Measurements from ENCODE around the gene SNCA. TPM values are rescaled to one million over a fixed set of nuclear protein-coding genes. Genes with fewer than 3 reads are reported as not detected.

Gene SNCA
- total RNA-seq, 1 donor from 2014 or later = 5.6 TPM

GRCh38 chr4:89720981-89721380 is 116.0 kb downstream of the SNCA start:
- Mint-ChIP-seq H3K27me3 (ENCODE audit: insufficient read depth, low read depth) (no peaks in the 10 kb centered on the region), H3K4me3 (no peak overlapping the region), H3K9me3 (peaks cover 4% of the 10 kb centered on the region), H3K27ac (no peak overlapping the region), H3K4me1 (peaks cover 20% of the 10 kb centered on the region), H3K36me3 (peaks cover 4% of the 10 kb centered on the region)
- TF ChIP-seq EZH2phosphoT487 (IDR thresholded peaks at IDR 0.05) = no peak
- TF ChIP-seq CTCF (IDR thresholded peaks at IDR 0.05) = no peak
- no peak overlapping the region for H3K4me3 ChIP-seq
- no peak overlapping the region for H3K9ac ChIP-seq
- H3F3A ChIP-seq (ENCODE audit: low read depth) = no peaks in the 10 kb centered on the region
- no peaks in the 10 kb centered on the region for H3K36me3 ChIP-seq
- no peaks in the 10 kb centered on the region for H3K9me3 ChIP-seq (ENCODE audit: low read depth)
- H4K20me1 ChIP-seq (ENCODE audit: low read depth) = no peaks in the 10 kb centered on the region
- no peaks in the 10 kb centered on the region for H3K27me3 ChIP-seq
- no peaks in the 10 kb centered on the region for H3K4me1 ChIP-seq
- no peak overlapping the region for H3K4me2 ChIP-seq
- H3K27ac ChIP-seq = no peak overlapping the region
- no peak for DNase-seq (ENCODE audit: low spot score)
- H3K79me2 ChIP-seq (ENCODE audit: low read depth) = no peaks in the 10 kb centered on the region
- no peak overlapping the region for H2AFZ ChIP-seq (replicated peaks)

- no peaks in the 10 kb centered on the region for H4K20me1 ChIP-seq (ENCODE audit: low read depth)
- no peaks in the 10 kb centered on the region for H3K9me3 ChIP-seq (ENCODE audit: low read depth)
- H3K9ac ChIP-seq = no peak overlapping the region
- H3K4me3 Mint-ChIP-seq = no peak overlapping the region
- H3K4me3 ChIP-seq = no peak overlapping the region
- no peak overlapping the region for H3K27ac ChIP-seq
- no peak overlapping the region for H3K27ac Mint-ChIP-seq
- H3K4me2 ChIP-seq = no peak overlapping the region
- H3K4me1 ChIP-seq = no peaks in the 10 kb centered on the region
- DNase-seq (ENCODE audit: low spot score) = no peak
- no peaks in the 10 kb centered on the region for H3K27me3 Mint-ChIP-seq (ENCODE audit: insufficient read depth, low read depth)
- no peak overlapping the region for H2AFZ ChIP-seq (replicated peaks)
- no peaks in the 10 kb centered on the region for H3K79me2 ChIP-seq (ENCODE audit: low read depth)
- H3F3A ChIP-seq (ENCODE audit: low read depth) = no peaks in the 10 kb centered on the region
- H3K4me1 Mint-ChIP-seq = peaks cover 17% of the 10 kb centered on the region
- H3K36me3 Mint-ChIP-seq = peaks cover under 1% of the 10 kb centered on the region
- no peak for TF ChIP-seq EZH2 (IDR thresholded peaks at IDR 0.05)
- no peak for TF ChIP-seq EZH2phosphoT487 (IDR thresholded peaks at IDR 0.05)
- no peak for TF ChIP-seq CTCF (IDR thresholded peaks at IDR 0.05)
- peaks cover 4% of the 10 kb centered on the region for H3K9me3 Mint-ChIP-seq
- no peaks in the 10 kb centered on the region for H3K36me3 ChIP-seq
- no peaks in the 10 kb centered on the region for H3K27me3 ChIP-seq
These were observed 117.3 kb downstream of the SNCA start for GRCh38 chr4:89719536-89720090.

- H3K27ac Mint-ChIP-seq = peak overlapping the region; percentile 47
- H3K4me2 ChIP-seq = no peak overlapping the region
- H3K4me3 ChIP-seq = no peak overlapping the region
- H3K4me1 Mint-ChIP-seq = peaks cover 16% of the 10 kb centered on the region
- no peaks in the 10 kb centered on the region for H3K27me3 ChIP-seq
- H3K9me3 Mint-ChIP-seq = peaks cover 4% of the 10 kb centered on the region
- no peaks in the 10 kb centered on the region for H3K79me2 ChIP-seq (ENCODE audit: low read depth)
- no peaks in the 10 kb centered on the region for H3K4me1 ChIP-seq
- no peak overlapping the region for H2AFZ ChIP-seq (replicated peaks)
- H3K27ac ChIP-seq = no peak overlapping the region
- TF ChIP-seq CTCF (IDR thresholded peaks at IDR 0.05) = no peak
- TF ChIP-seq EZH2 (IDR thresholded peaks at IDR 0.05) = no peak
- no peak for TF ChIP-seq EZH2phosphoT487 (IDR thresholded peaks at IDR 0.05)
- no peak overlapping the region for H3K4me3 Mint-ChIP-seq
- no peaks in the 10 kb centered on the region for H3K9me3 ChIP-seq (ENCODE audit: low read depth)
- no peak for DNase-seq (ENCODE audit: low spot score)
- H3K36me3 ChIP-seq = no peaks in the 10 kb centered on the region
- H3K27me3 Mint-ChIP-seq (ENCODE audit: insufficient read depth, low read depth) = no peaks in the 10 kb centered on the region
- H3F3A ChIP-seq (ENCODE audit: low read depth) = no peaks in the 10 kb centered on the region
- H4K20me1 ChIP-seq (ENCODE audit: low read depth) = no peaks in the 10 kb centered on the region
- no peak overlapping the region for H3K9ac ChIP-seq
- no peaks in the 10 kb centered on the region for H3K36me3 Mint-ChIP-seq
These were observed 120.1 kb downstream of the SNCA start for GRCh38 chr4:89716893-89717292.
